ENCODE measurements around the gene PHIP. TPM values are rescaled to one million over a fixed set of nuclear protein-coding genes. Genes with fewer than 3 reads are reported as not detected.

The PHIP gene
- total RNA-seq, 1 donor from 2014 or later, result 32.0 TPM

- DNase-seq (ENCODE audit: low spot score), result no peak
These were observed 7.7 kb downstream of the PHIP start for GRCh38 chr6:79070206-79070825.

GRCh38 chr6:79066828-79067227 is 11.2 kb downstream of the PHIP start:
- DNase-seq (ENCODE audit: low spot score), result no peak

- DNase-seq (ENCODE audit: low spot score), result no peak
These were observed 11.7 kb downstream of the PHIP start for GRCh38 chr6:79066330-79066729.

DNA sequence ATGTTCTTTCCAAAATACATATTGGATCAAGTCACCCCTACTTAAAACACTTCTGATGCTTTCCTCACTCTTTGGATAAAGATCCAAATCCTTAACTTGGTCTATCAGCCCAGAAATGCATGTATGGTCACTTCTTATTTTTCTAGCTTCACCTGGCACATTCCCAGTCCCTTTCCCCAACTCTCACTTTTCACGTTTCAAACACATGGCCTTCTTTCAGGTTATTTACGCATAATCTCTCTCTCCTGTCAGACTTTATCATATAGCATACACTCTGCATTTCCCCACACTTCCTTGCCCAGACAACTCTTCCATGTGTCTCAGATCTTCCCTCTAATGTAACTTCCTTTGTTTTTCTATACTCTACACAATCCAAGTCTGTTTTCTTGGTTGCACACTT is 12.8 kb downstream of the PHIP start:
- DNase-seq (ENCODE audit: low spot score), result no peak

DNA sequence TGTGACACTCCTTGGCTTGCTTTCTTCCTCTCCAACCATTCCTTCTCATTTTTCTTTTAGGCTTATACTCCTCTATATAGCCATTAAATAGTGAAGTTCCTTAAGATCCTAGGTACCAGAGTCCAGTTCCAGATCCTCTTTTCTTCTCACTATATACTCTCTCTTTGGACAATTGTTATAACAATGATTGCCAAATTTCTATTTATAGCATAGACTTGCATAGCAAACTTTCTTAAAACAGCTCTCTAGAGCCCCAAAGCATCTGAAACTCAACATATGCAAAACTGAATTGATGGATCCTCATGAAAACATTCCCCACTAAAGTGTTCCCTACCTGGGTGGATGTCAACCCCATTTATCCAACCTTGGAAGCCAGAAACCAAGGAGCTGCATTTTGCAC is 13.4 kb downstream of the PHIP start:
- DNase-seq (ENCODE audit: low spot score), result no peak

- DNase-seq (ENCODE audit: low spot score), result no peak
These were observed 15.3 kb downstream of the PHIP start for GRCh38 chr6:79062708-79063107.

GRCh38 chr6:79057746-79058145 is 20.3 kb downstream of the PHIP start:
- no peak for DNase-seq (ENCODE audit: low spot score)

DNA sequence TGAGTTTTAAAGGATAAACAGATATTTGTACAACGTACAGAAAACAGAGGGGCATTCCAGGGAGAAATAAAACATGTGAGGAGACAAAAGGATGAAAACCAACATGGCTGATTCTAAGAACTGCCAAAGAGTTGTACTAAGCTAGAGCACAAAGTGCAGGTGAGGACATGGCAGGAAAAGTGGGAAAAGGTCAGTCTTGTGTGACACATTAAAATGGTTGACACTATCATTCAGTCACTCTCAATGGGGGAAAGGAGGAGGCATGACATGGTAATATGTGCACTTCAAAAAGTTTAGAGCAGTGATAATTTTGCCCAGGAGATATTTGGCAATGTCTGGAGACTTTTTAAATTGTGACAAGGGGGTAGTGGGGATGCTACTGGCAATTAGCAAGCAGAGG is 21.8 kb downstream of the PHIP start:
- no peak for DNase-seq (ENCODE audit: low spot score)

DNA sequence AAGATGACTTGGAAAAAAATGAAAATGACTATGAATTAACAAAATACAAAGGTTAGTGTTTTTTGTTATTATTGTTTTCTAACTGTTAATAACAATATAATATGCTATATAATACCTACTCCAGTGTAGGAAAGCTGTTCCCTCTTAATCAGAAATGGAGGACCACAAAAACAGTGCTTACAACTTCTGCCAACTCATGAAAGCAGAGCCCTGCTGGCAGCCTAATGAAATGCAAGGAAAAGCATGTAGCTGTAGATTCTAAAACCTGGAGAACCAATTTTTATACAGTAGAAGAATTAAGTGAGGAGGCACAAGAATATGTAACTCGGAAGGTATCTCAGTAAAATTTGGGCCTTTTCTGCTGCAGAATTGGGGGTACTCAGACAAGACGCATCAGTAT is 29.4 kb downstream of the PHIP start:
- no peak for DNase-seq (ENCODE audit: low spot score)

- no peak for DNase-seq (ENCODE audit: low spot score)
These were observed 31.0 kb downstream of the PHIP start for GRCh38 chr6:79047072-79047471.

GRCh38 chr6:79045966-79046365 is 32.1 kb downstream of the PHIP start:
- no peak for DNase-seq (ENCODE audit: low spot score)

DNA sequence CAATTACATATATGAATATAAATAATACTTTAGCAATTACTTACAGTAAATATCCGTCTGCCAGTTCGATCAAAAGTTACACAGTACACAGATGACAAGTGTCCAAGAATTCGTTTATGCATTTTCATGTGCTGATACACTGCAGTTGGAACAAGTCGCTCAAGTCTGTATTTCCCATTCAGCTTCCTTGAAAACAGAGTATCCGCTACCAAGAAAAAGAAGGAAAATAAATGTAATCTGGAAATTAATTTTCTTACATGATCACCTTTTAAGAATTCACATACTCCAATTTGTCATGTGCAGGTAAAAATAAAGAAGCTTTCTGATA is 35.3 kb downstream of the PHIP start:
- no peak for DNase-seq (ENCODE audit: low spot score)

DNA sequence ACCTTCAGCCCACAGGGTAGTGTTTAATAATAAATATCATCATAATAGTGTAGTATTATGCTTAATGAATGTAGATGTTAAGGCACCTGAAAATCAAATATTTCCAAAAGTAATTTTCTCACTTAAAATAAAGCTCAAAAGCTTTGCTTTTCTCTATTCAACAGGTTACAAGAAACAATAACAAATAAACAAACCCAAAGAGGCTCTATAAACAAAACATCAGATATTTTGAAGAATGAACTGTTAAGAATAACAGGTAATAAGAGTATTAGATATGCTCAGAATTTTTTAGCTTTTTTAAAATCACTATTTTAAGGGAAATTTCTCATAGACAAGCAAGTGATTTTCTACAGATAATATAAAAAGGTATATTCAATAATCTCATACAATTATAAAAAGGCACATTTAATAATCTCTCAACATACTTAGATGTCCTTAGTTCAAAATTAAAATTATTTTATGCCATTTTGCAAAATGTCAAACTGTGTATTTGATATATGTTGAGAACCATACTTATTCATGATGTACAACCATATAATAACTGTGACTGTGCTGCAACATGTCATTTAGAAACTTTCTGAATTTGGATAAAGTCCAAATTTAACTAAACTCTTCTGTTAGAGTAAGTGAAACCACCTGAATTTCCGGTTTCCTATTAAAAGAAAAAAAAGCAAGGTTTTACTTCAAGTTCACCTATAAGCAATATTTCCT is 35.8 kb downstream of the PHIP start:
- no peak for DNase-seq (ENCODE audit: low spot score)

GRCh38 chr6:79040083-79040482 is 38.0 kb downstream of the PHIP start:
- no peak for DNase-seq (ENCODE audit: low spot score)

GRCh38 chr6:79038061-79038460 is 40.0 kb downstream of the PHIP start:
- no peak for DNase-seq (ENCODE audit: low spot score)

GRCh38 chr6:79034865-79035264 is 43.2 kb downstream of the PHIP start:
- no peak for DNase-seq (ENCODE audit: low spot score)

DNA sequence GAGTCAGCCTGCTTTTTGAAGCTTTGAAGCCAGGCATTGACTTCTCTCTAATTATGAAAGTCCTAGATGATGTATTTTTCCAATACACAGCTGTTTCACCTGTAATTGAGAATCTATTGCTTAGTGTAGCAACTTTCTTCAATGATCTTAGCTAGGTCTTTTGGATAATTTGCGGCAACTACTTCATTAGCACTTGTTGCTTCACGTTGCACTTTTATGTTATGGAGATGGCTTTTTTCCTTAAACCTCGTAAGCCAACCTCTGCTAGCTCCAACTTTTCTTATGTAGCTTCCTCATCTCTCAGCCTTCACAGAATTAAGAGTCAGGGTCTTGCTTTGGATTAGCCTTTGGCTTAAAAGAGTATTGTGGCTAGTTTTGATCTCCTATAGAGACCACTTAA is 44.8 kb downstream of the PHIP start:
- DNase-seq (ENCODE audit: low spot score), result no peak

- no peak for DNase-seq (ENCODE audit: low spot score)
These were observed 46.0 kb downstream of the PHIP start for GRCh38 chr6:79031821-79032590.

DNA sequence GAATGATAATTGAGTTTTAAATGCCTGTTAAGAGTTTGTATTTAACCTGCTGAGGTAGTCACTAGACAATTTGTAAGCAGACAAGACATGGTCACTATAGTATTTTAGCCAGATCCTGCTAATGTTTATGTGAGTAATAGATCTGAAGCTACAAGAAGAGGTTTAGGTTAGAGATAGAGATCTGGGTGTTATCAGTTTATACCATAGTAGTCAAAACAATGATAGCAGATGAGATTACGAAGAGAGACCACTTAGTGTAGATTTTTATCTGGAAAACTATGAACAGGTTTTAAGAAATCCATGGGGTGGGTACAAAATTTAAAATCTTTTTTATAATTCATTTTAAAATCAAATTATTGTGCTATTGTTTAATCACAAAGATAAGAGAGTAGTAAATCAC is 47.5 kb downstream of the PHIP start:
- DNase-seq (ENCODE audit: low spot score), result no peak

DNA sequence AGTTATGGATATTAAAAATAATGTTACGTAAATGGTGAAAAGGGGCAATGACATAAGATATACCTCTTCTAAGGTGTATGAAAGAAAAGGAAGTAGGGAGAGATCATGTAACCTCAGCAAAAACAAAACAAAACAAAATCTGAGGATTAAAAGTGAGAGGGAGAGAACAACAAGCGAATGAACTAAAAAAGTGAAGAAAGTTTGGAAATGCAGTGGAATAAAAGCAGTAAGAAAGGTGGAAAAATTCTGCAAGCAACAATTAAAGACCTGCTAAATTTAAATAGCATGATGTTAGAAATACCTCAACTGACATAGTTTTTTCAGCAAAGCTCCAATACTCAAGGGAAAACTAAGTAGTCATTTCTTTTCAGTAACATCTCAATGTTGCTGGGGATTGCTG is 48.0 kb downstream of the PHIP start:
- DNase-seq (ENCODE audit: low spot score), result no peak

DNA sequence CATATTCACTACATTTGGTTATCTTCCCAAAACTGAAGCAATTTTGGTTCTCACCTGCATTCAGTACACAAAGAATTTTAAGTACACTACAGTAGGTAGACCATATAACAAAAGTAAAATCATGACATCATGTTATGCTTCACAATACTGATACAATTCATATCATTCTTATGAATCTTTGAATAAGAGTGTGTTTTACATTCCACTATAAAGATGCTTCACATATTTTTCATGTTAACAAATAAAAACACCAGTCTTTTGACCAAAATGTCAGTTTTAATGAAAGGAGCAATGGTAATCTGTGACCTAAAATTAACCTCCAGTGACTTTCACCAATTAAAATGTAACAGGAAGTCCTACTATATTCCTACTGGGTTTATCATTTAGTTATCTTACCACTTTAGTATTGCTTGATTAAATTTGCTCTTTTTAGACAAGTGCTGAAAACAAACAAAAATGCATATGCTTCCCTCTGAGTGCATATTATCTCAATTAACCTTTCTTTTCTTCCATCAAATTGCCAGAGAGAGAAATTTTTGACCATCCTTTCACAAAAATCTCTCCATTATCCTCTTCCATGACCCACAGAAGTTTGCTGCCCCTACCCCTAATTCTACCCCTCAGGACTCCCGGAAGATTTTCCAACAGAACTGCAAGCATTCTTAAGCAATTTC is 49.3 kb downstream of the PHIP start:
- DNase-seq (ENCODE audit: low spot score), result no peak

DNA sequence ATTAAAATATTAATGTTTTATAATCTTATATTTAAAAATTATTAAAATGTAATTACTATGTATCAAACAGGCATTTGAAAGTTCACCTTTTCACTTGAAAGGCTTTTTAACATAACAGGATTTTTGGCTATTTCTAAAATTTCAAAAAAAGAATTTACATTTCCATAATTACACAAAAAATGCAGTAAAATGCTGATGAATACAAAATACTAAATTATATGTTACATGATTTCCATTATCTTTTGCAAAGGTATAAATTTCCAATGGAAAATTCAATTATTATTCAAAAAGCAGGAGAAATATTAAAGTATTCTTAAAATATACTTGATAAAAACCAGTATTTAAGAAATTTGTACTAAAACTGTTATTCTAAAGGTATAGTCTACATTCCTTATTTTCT is 66.1 kb downstream of the PHIP start:
- no peak for DNase-seq (ENCODE audit: low spot score)

- DNase-seq (ENCODE audit: low spot score), result no peak
These were observed 67.6 kb downstream of the PHIP start for GRCh38 chr6:79010422-79010821.

Measured in mucosa of gallbladder (tissue), 1 donor.